Smooth muscle cell (in vitro differentiated cells): ENCODE results near the gene KPNA1. TPM values are rescaled to one million over a fixed set of nuclear protein-coding genes. Genes with fewer than 3 reads are reported as not detected.

ENCODE experiments used
- DNase-seq: peaks from one replicate; lab custom pipeline; 2025; ENCODE audit not compliant: unreplicated experiment; lab: John Stamatoyannopoulos, UW
- H2AFZ ChIP-seq: fragments of 200-600 bp; sonication (generic); 2 replicates; pipeline ENCODE4 v1.6.0; 2016; ENCODE audit warnings: antibody characterized with exemption, low read depth, mild to moderate bottlenecking
- H3F3A ChIP-seq: fragments of 200-600 bp; sonication (generic); 2 replicates; pipeline ENCODE4 v1.6.0; 2017; ENCODE audit warnings: antibody characterized with exemption, low read depth
- H3K27ac ChIP-seq: fragments of 200-600 bp; sonication (generic); 2 replicates; pipeline ENCODE4 v1.5.1; 2016; ENCODE audit warnings: low read depth, mild to moderate bottlenecking
- H3K27me3 ChIP-seq: fragments of 200-600 bp; sonication (generic); 2 replicates; pipeline ENCODE4 v1.6.1; 2016; ENCODE audit warnings: low read depth, mild to moderate bottlenecking
- H3K36me3 ChIP-seq: fragments of 200-600 bp; sonication (generic); 2 replicates; pipeline ENCODE4 v1.5.1; 2016; ENCODE audit warnings: low read depth
- H3K4me1 ChIP-seq: fragments of 200-600 bp; sonication (generic); 2 replicates; pipeline ENCODE4 v1.5.1; 2016; ENCODE audit warnings: low read depth
- H3K4me2 ChIP-seq: fragments of 200-600 bp; sonication (generic); 2 replicates; pipeline ENCODE4 v1.6.0; 2016; ENCODE audit warnings: mild to moderate bottlenecking
- H3K4me3 ChIP-seq: fragments of 200-600 bp; sonication (generic); 2 replicates; pipeline ENCODE4 v1.5.1; 2016; ENCODE audit warnings: mild to moderate bottlenecking
- H3K79me2 ChIP-seq: fragments of 200-600 bp; sonication (generic); 2 replicates; pipeline ENCODE4 v1.6.0; 2016; ENCODE audit warnings: low read depth, mild to moderate bottlenecking
- H3K9ac ChIP-seq: fragments of 200-600 bp; sonication (generic); 2 replicates; pipeline ENCODE4 v1.6.0; 2016; ENCODE audit warnings: low read depth
- H3K9me3 ChIP-seq: fragments of 200-600 bp; sonication (generic); replicated peaks from 2 replicates; pipeline ENCODE4 v1.5.1; 2016; ENCODE audit warnings: low read depth
- H4K20me1 ChIP-seq: fragments of 200-600 bp; sonication (generic); 2 replicates; pipeline ENCODE4 v1.6.0; 2016; ENCODE audit warnings: low read depth
- CTCF ChIP-seq: fragments of 200-600 bp; sonication (generic); IDR thresholded peaks from 2 replicates; pipeline ENCODE4 v1.5.1; 2017; ENCODE audit warnings: borderline replicate concordance, mild to moderate bottlenecking, antibody characterized with exemption; ENCODE audit not compliant: insufficient read depth, poor library complexity, severe bottlenecking
- WGBS: methylation state at CpG from one replicate; pipeline ENCODE4 v1.1.7; 2016; ENCODE audit warnings: low lambda C conversion rate; 5-methylcytosine and 5-hydroxymethylcytosine counted together
- polyA plus RNA-seq: library from polyadenylated mRNA; unstranded; fragments of >200 nt; fragmentation: Nextera tagmentation; extraction: Ambion mirVana; gene quantifications from 2 replicates; pipeline ENCODE4 v1.2.1, GENCODE V29; 2016
- total RNA-seq: library from RNA; depleted of rRNA; stranded (reverse); fragments of >200 nt; gene quantifications from 2 replicates; pipeline ENCODE4 v1.2.3, GENCODE V29; 2014

Gene KPNA1
- total and polyA plus RNA-seq, 2 experiments from 2014 or later = 34.6 to 37.9 TPM

- Histone ChIP-seq H3K4me1 (peaks cover 5% of the 10 kb centered on the region), H3K27ac (peak overlapping the region; percentile 21), H3K9ac (no peak overlapping the region), H3K36me3 (no peaks in the 10 kb centered on the region), H3K9me3 (no peaks in the 10 kb centered on the region), H3K4me3 (no peak overlapping the region), H3K79me2 (peaks cover 71% of the 10 kb centered on the region), H3K27me3 (no peaks in the 10 kb centered on the region), H3K4me2 (no peak overlapping the region), H3F3A (peaks cover 6% of the 10 kb centered on the region), H2AFZ (no peak overlapping the region), H4K20me1 (peaks cover 99% of the 10 kb centered on the region)
- no peak for DNase-seq
- TF ChIP-seq CTCF = no peak
- WGBS = 33% methylated on average over 1 of the region's 1 CpG
These were observed 16.6 kb downstream of the KPNA1 start for GRCh38 chr3:122498152-122498551.

- H3K79me2 ChIP-seq = peaks cover 70% of the 10 kb centered on the region
- no peaks in the 10 kb centered on the region for H3K27me3 ChIP-seq
- H3K9me3 ChIP-seq = no peaks in the 10 kb centered on the region
- peaks cover 6% of the 10 kb centered on the region for H3F3A ChIP-seq
- H2AFZ ChIP-seq = no peak overlapping the region
- H3K27ac ChIP-seq = peak overlapping the region; percentile 21
- peaks cover 99% of the 10 kb centered on the region for H4K20me1 ChIP-seq
- H3K4me3 ChIP-seq = no peak overlapping the region
- peaks cover 5% of the 10 kb centered on the region for H3K4me1 ChIP-seq
- no peak overlapping the region for H3K9ac ChIP-seq
- no peak for DNase-seq
- H3K36me3 ChIP-seq = no peaks in the 10 kb centered on the region
- 0% methylated on average over 1 of the region's 1 CpG for WGBS
- H3K4me2 ChIP-seq = no peak overlapping the region
- TF ChIP-seq CTCF = no peak
These were observed 17.3 kb downstream of the KPNA1 start for GRCh38 chr3:122497425-122497824.

- no peak overlapping the region for H3K9ac ChIP-seq
- no peak overlapping the region for H2AFZ ChIP-seq
- DNase-seq = no peak
- 75% methylated on average over 2 of the region's 2 CpGs for WGBS
- H3K27ac ChIP-seq = no peak overlapping the region
- peaks cover 5% of the 10 kb centered on the region for H3K4me1 ChIP-seq
- no peaks in the 10 kb centered on the region for H3K27me3 ChIP-seq
- H3K79me2 ChIP-seq = peaks cover 66% of the 10 kb centered on the region
- H3K9me3 ChIP-seq = no peaks in the 10 kb centered on the region
- H3K4me3 ChIP-seq = no peak overlapping the region
- no peaks in the 10 kb centered on the region for H3K36me3 ChIP-seq
- H4K20me1 ChIP-seq = peaks cover 97% of the 10 kb centered on the region
- TF ChIP-seq CTCF = no peak
- peak overlapping the region; percentile 58 for H3K4me2 ChIP-seq
- H3F3A ChIP-seq = peaks cover 6% of the 10 kb centered on the region
These were observed 18.2 kb downstream of the KPNA1 start for GRCh38 chr3:122496508-122496907.

DNA sequence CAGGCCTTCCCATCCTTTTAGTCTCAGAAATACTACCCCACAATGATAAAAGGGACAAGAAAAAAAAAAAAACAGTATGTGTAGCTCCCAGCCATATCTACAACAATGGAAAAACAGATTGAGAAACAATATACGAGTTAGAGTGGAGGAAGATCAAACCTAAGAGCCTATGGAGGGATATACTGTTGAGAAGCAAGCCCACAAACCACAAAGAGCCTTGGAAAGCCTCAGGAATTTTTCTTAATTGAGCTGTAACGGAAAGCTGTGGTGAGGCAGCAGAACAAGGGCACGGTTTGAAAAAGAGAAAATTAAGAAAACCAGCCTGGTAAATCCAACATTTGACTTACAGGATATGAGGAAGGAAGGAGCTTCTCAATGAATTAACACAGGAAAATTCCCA is 21.4 kb downstream of the KPNA1 start:
- Histone ChIP-seq H3K27ac (peak overlapping the region; percentile 40), H3K27me3 (no peaks in the 10 kb centered on the region), H3K4me1 (peaks cover 5% of the 10 kb centered on the region), H3K79me2 (peaks cover 62% of the 10 kb centered on the region), H2AFZ (no peak overlapping the region), H3K9ac (no peak overlapping the region), H4K20me1 (peaks cover 97% of the 10 kb centered on the region), H3K36me3 (no peaks in the 10 kb centered on the region), H3K4me3 (no peak overlapping the region), H3K9me3 (no peaks in the 10 kb centered on the region), H3F3A (peaks cover 6% of the 10 kb centered on the region), H3K4me2 (peak overlapping the region; percentile 56)
- no peak for TF ChIP-seq CTCF
- DNase-seq = no peak
- WGBS = 19% methylated on average over 3 of the region's 3 CpGs
